GM19240 (cell line): ENCODE results near the gene FBXW9.
A peak's percentile ranks its signal among the peaks of the same experiment; 100 is the strongest.
"Not testable (repeated sequence)": the region's sequence is repeated elsewhere in the genome, so short reads cannot be mapped to it uniquely, and the experiment has no call there.

Experiments
- DNase-seq: peaks from one replicate; pipeline ENCODE4 v3.0.0; 2011; ENCODE audit warnings: low spot score; ENCODE audit not compliant: insufficient read length

FBXW9 gene

GRCh38 chr19:12681074-12681987 is 15.1 kb downstream of the FBXW9 start, which contains the start of gene DHPS:
Gene DHPS (minus strand): TSS chr19:12681880. CDS start chr19:12681766, 114 bp downstream.
- DNase-seq = peak; percentile 96

GRCh38 chr19:12680034-12680433 is 16.4 kb downstream of the FBXW9 start:
- no peak for DNase-seq

- DNase-seq = not testable (repeated sequence)
These were observed 18.4 kb downstream of the FBXW9 start for GRCh38 chr19:12678039-12678438.

GRCh38 chr19:12676928-12677327 is 19.5 kb downstream of the FBXW9 start:
- DNase-seq = no peak

- DNase-seq = no peak
These were observed 20.0 kb downstream of the FBXW9 start for GRCh38 chr19:12676384-12676792.

- no peak for DNase-seq
These were observed 20.5 kb downstream of the FBXW9 start for GRCh38 chr19:12675940-12676339.

- no peak for DNase-seq
These were observed 21.0 kb downstream of the FBXW9 start for GRCh38 chr19:12675399-12675798.

- no peak for DNase-seq
These were observed 23.7 kb downstream of the FBXW9 start for GRCh38 chr19:12672744-12673143.

GRCh38 chr19:12670159-12670928 is 26.1 kb downstream of the FBXW9 start:
- no peak for DNase-seq

GRCh38 chr19:12669270-12670158 is 26.9 kb downstream of the FBXW9 start:
- DNase-seq = no peak

GRCh38 chr19:12668932-12669269 is 27.5 kb downstream of the FBXW9 start:
- no peak for DNase-seq

- DNase-seq = no peak
These were observed 28.1 kb downstream of the FBXW9 start for GRCh38 chr19:12668346-12668745.

- no peak for DNase-seq
These were observed 28.6 kb downstream of the FBXW9 start for GRCh38 chr19:12667731-12668302.

- DNase-seq = peak; percentile 80
These were observed 30.0 kb downstream of the FBXW9 start, which contains the start of the genes MAN2B1 and WDR83 for GRCh38 chr19:12666265-12667048. Gene MAN2B1 (minus strand): TSS chr19:12666742. CDS start chr19:12666701, 41 bp downstream. Gene WDR83 (plus strand): TSS chr19:12666807. CDS start chr19:12669791, 2,984 bp downstream.

GRCh38 chr19:12665671-12666264 is 30.7 kb downstream of the FBXW9 start:
- no peak for DNase-seq

- no peak for DNase-seq
These were observed 31.2 kb downstream of the FBXW9 start for GRCh38 chr19:12665281-12665573.

- no peak for DNase-seq
These were observed 31.8 kb downstream of the FBXW9 start for GRCh38 chr19:12664406-12665280.

- no peak for DNase-seq
These were observed 35.5 kb downstream of the FBXW9 start for GRCh38 chr19:12660980-12661379.

GRCh38 chr19:12657966-12658365 is 38.5 kb downstream of the FBXW9 start:
- no peak for DNase-seq
